LNCAP (cell line): ENCODE results near the gene C16orf82.

Experiments used
- CTCF ChIP-seq: fragments of 450-650 bp; IDR thresholded peaks from 2 replicates; pipeline ENCODE4 v1.5.1; 2017; ENCODE audit warnings: mild to moderate bottlenecking

The C16orf82 gene

GRCh38 chr16:27066668-27067537, at the start of gene C16orf82:
Gene C16orf82 (plus strand): TSS chr16:27066927.
- TF ChIP-seq CTCF, result no peak

- no peak for TF ChIP-seq CTCF
Observed at GRCh38 chr16:27020031-27020430, 46.7 kb upstream of the C16orf82 start.

GRCh38 chr16:27024010-27024409, 42.7 kb upstream of the C16orf82 start:
- TF ChIP-seq CTCF, result no peak

- no peak for TF ChIP-seq CTCF
Observed at GRCh38 chr16:27025581-27025980, 41.1 kb upstream of the C16orf82 start.

- no peak for TF ChIP-seq CTCF
Observed at GRCh38 chr16:27027971-27028370, 38.8 kb upstream of the C16orf82 start.

- TF ChIP-seq CTCF, result no peak
Observed at GRCh38 chr16:27028591-27029110, 38.1 kb upstream of the C16orf82 start.

GRCh38 chr16:27029525-27029924, 37.2 kb upstream of the C16orf82 start:
- no peak for TF ChIP-seq CTCF
